GM23248 (cell line): Measurements from ENCODE around the gene AP2S1. TPM values are rescaled to one million over a fixed set of nuclear protein-coding genes. Genes with fewer than 3 reads are reported as not detected.
"Not testable (repeated sequence)": the region's sequence is repeated elsewhere in the genome, so short reads cannot be mapped to it uniquely, and the experiment has no call there.

Experiments
- DNase-seq: peaks from one replicate; pipeline ENCODE4 v3.0.0-alpha.2; 2015
- H2AFZ ChIP-seq: fragments of 200-600 bp; sonication (generic); 2 replicates; pipeline ENCODE4 v1.6.1; 2016; ENCODE audit warnings: antibody characterized with exemption
- H3F3A ChIP-seq: fragments of 200-600 bp; sonication (generic); 2 replicates; pipeline ENCODE4 v1.6.1; 2016; ENCODE audit warnings: mild to moderate bottlenecking, antibody characterized with exemption, mixed run types; ENCODE audit not compliant: insufficient read depth
- H3K27ac ChIP-seq: fragments of 200-600 bp; sonication (generic); 2 replicates; pipeline ENCODE4 v1.5.1; 2016; ENCODE audit warnings: mild to moderate bottlenecking
- H3K27me3 ChIP-seq: fragments of 200-600 bp; sonication (generic); replicated peaks from 2 replicates; pipeline ENCODE4 v1.6.1; 2016; ENCODE audit warnings: mild to moderate bottlenecking; ENCODE audit not compliant: insufficient read depth
- H3K36me3 ChIP-seq: fragments of 200-600 bp; sonication (generic); 2 replicates; pipeline ENCODE4 v1.6.1; 2016; ENCODE audit warnings: low read depth, mild to moderate bottlenecking
- H3K4me1 ChIP-seq: fragments of 200-600 bp; sonication (generic); 2 replicates; pipeline ENCODE4 v1.6.1; 2016; ENCODE audit warnings: mild to moderate bottlenecking; ENCODE audit not compliant: insufficient read depth
- H3K4me2 ChIP-seq: fragments of 200-600 bp; sonication (generic); one replicate; pipeline ENCODE4 v1.6.1; 2016; ENCODE audit warnings: mild to moderate bottlenecking; ENCODE audit not compliant: unreplicated experiment
- H3K4me3 ChIP-seq: fragments of 200-600 bp; sonication (generic); 2 replicates; pipeline ENCODE4 v1.5.1; 2016; ENCODE audit warnings: mild to moderate bottlenecking
- H3K79me2 ChIP-seq: fragments of 200-600 bp; sonication (generic); 2 replicates; pipeline ENCODE4 v1.6.1; 2016; ENCODE audit warnings: mild to moderate bottlenecking; ENCODE audit not compliant: insufficient read depth
- H3K9ac ChIP-seq: fragments of 200-600 bp; sonication (generic); 2 replicates; pipeline ENCODE4 v1.6.1; 2016; ENCODE audit warnings: mild to moderate bottlenecking
- H3K9me2 ChIP-seq: fragments of 200-600 bp; sonication (generic); 2 replicates; pipeline ENCODE4 v1.6.1; 2016; ENCODE audit warnings: mixed run types, mild to moderate bottlenecking, moderate library complexity; ENCODE audit not compliant: insufficient read depth
- H3K9me3 ChIP-seq: fragments of 200-600 bp; sonication (generic); one replicate; pipeline ENCODE4 v1.6.1; 2017; ENCODE audit warnings: low read depth
- H4K20me1 ChIP-seq: fragments of 200-600 bp; sonication (generic); 2 replicates; pipeline ENCODE4 v1.6.0; 2016; ENCODE audit not compliant: insufficient read depth
- EZH2 ChIP-seq: fragments of 200-600 bp; sonication (generic); IDR thresholded peaks from 2 replicates; pipeline ENCODE4 v1.6.1; 2018; ENCODE audit warnings: antibody characterized with exemption, mild to moderate bottlenecking; ENCODE audit not compliant: insufficient read depth, poor library complexity, severe bottlenecking
- EZH2phosphoT487 ChIP-seq: fragments of 200-600 bp; sonication (generic); IDR thresholded peaks from 2 replicates; pipeline ENCODE4 v1.6.1; 2018; ENCODE audit warnings: antibody characterized with exemption, moderate library complexity, mild to moderate bottlenecking, low read depth; ENCODE audit not compliant: insufficient read depth
- WGBS, 2 experiments: methylation state at CpG; one replicate each; pipeline ENCODE4 v1.1.6; 2015 to 2017; ENCODE audit warnings: low lambda C conversion rate in 2 of 2, low coverage in 1 of 2; ENCODE audit errors: missing lambda C conversion rate in 2 of 2; 5-methylcytosine and 5-hydroxymethylcytosine counted together
- in situ Hi-C: fragments of 300-500 bp; cut with MboI; formaldehyde crosslinking; loops from 2 replicates; pipeline ENCODE4 v1.15.0; 2020
- polyA plus RNA-seq: library from polyadenylated mRNA; unstranded; fragments of >200 nt; fragmentation: Nextera tagmentation; extraction: Ambion mirVana; gene quantifications from 2 replicates; pipeline ENCODE4 v1.2.1, GENCODE V29; 2016
- total RNA-seq: library from RNA; depleted of rRNA; stranded (reverse); fragments of >200 nt; shearing (Covaris generic); gene quantifications from 2 replicates; pipeline ENCODE4 v1.2.3, GENCODE V29; 2014

Gene AP2S1
- total and polyA plus RNA-seq, 2 experiments from 2014 or later = 231 to 584 TPM

GRCh38 chr19:46878613-46879375 is 28.1 kb upstream of the AP2S1 start:
- H3F3A ChIP-seq = peaks cover 28% of the 10 kb centered on the region
- H3K4me3 ChIP-seq = peak overlapping the region; percentile 13
- H3K36me3 ChIP-seq = no peaks in the 10 kb centered on the region
- H3K9ac ChIP-seq = peak overlapping the region; percentile 63
- H3K9me3 ChIP-seq = no peaks in the 10 kb centered on the region
- H3K4me2 ChIP-seq = peak overlapping the region; percentile 29
- H2AFZ ChIP-seq = no peak overlapping the region
- H3K4me1 ChIP-seq = peaks cover 33% of the 10 kb centered on the region
- H4K20me1 ChIP-seq = no peaks in the 10 kb centered on the region
- TF ChIP-seq EZH2phosphoT487 (no peak), EZH2 (no peak)
- no peaks in the 10 kb centered on the region for H3K27me3 ChIP-seq
- H3K9me2 ChIP-seq = no peaks in the 10 kb centered on the region
- peak overlapping the region; percentile 89 for H3K27ac ChIP-seq
- peaks cover 87% of the 10 kb centered on the region for H3K79me2 ChIP-seq
- DNase-seq = peak; percentile 93
- WGBS, 2 experiments = 19 to 21% methylated on average over 9 of the region's 9 CpGs
- in situ Hi-C loops = no loop called here

- in situ Hi-C loops = no loop called here
- H4K20me1 ChIP-seq = peaks cover 7% of the 10 kb centered on the region; the same call in 1 of the 2 replicates
- no peaks in the 10 kb centered on the region for H3K27me3 ChIP-seq
- peaks cover 35% of the 10 kb centered on the region for H3K4me1 ChIP-seq
- no peak overlapping the region for H3K4me3 ChIP-seq
- no peak overlapping the region for H2AFZ ChIP-seq
- TF ChIP-seq EZH2 (no peak), EZH2phosphoT487 (no peak)
- DNase-seq = no peak
- H3K79me2 ChIP-seq = peaks cover 87% of the 10 kb centered on the region
- H3K9ac ChIP-seq = no peak overlapping the region
- no peaks in the 10 kb centered on the region for H3K36me3 ChIP-seq
- H3F3A ChIP-seq = peaks cover 34% of the 10 kb centered on the region
- H3K4me2 ChIP-seq = no peak overlapping the region
- WGBS, 2 experiments = 93 to 95% methylated on average over 6 of the region's 6 CpGs
- H3K27ac ChIP-seq = no peak overlapping the region
- no peaks in the 10 kb centered on the region for H3K9me2 ChIP-seq
- H3K9me3 ChIP-seq = no peaks in the 10 kb centered on the region
Measured at GRCh38 chr19:46875657-46876056, 25.0 kb upstream of the AP2S1 start.

GRCh38 chr19:46875234-46875633 is 24.6 kb upstream of the AP2S1 start:
- Histone ChIP-seq H3K4me1 (peaks cover 33% of the 10 kb centered on the region), H3K4me2 (no peak overlapping the region), H3K36me3 (no peaks in the 10 kb centered on the region), H3F3A (peaks cover 33% of the 10 kb centered on the region), H3K9me3 (no peaks in the 10 kb centered on the region), H4K20me1 (peaks cover 7% of the 10 kb centered on the region; the same call in 1 of the 2 replicates), H2AFZ (no peak overlapping the region), H3K9me2 (no peaks in the 10 kb centered on the region), H3K4me3 (no peak overlapping the region), H3K9ac (no peak overlapping the region), H3K79me2 (peaks cover 87% of the 10 kb centered on the region), H3K27me3 (no peaks in the 10 kb centered on the region), H3K27ac (0 out of 2 replicates have a peak overlapping the region, but pooled peaks have one; percentile 29)
- WGBS, 2 experiments = 79 to 88% methylated on average over 4 of the region's 4 CpGs
- no peak for DNase-seq
- TF ChIP-seq EZH2 = no peak
- TF ChIP-seq EZH2phosphoT487 = no peak
- in situ Hi-C loops = no loop called here

GRCh38 chr19:46872967-46873366 is 22.3 kb upstream of the AP2S1 start:
- Histone ChIP-seq H3K36me3 (no peaks in the 10 kb centered on the region), H3K27ac (no peak overlapping the region), H4K20me1 (peaks cover 15% of the 10 kb centered on the region; the same call in 1 of the 2 replicates), H3K9me3 (no peaks in the 10 kb centered on the region), H3F3A (peaks cover 23% of the 10 kb centered on the region), H3K4me3 (no peak overlapping the region), H3K27me3 (no peaks in the 10 kb centered on the region), H3K9me2 (no peaks in the 10 kb centered on the region), H3K9ac (no peak overlapping the region), H2AFZ (no peak overlapping the region), H3K4me2 (no peak overlapping the region), H3K79me2 (peaks cover 97% of the 10 kb centered on the region), H3K4me1 (peaks cover 16% of the 10 kb centered on the region)
- TF ChIP-seq EZH2phosphoT487 (no peak), EZH2 (no peak)
- in situ Hi-C loops = no loop called here
- 83 to 89% methylated on average over 4 of the region's 4 CpGs for WGBS, 2 experiments
- DNase-seq = no peak

- H3K9me2 ChIP-seq, H3K4me3 ChIP-seq, H3K9me3 ChIP-seq, in situ Hi-C loops, DNase-seq, H3K27ac ChIP-seq, H3K9ac ChIP-seq, H3K4me2 ChIP-seq, H2AFZ ChIP-seq, H3K27me3 ChIP-seq, H3K36me3 ChIP-seq: not testable (repeated sequence)
- 87 to 91% methylated on average over 5 of the region's 5 CpGs for WGBS, 2 experiments
- Histone ChIP-seq H3K4me1 (peaks cover 32% of the 10 kb centered on the region), H3K79me2 (peaks cover 97% of the 10 kb centered on the region), H3F3A (peaks cover 27% of the 10 kb centered on the region), H4K20me1 (peaks cover 26% of the 10 kb centered on the region; the same call in 1 of the 2 replicates)
Measured at GRCh38 chr19:46871173-46871572, 20.5 kb upstream of the AP2S1 start.
